Stimulated activated CD4-positive, alpha-beta T cell treated with anti-CD3 and anti-CD28 coated beads, TNF-alpha, amount 100 ng/mL, for 48 hours (primary cell): ENCODE data around the gene BATF3.
A peak's percentile ranks its signal among the peaks of the same experiment; 100 is the strongest.

Source experiments
- DNase-seq, 3 donors: peaks; one replicate each; pipeline ENCODE4 v3.0.0-alpha.2; 2020; ENCODE audit warnings: low read depth in 3 of 3

BATF3 gene

GRCh38 chr1:212684521-212685090 is 15.0 kb downstream of the BATF3 start:
- no peak for DNase-seq

GRCh38 chr1:212684076-212684475 is 15.6 kb downstream of the BATF3 start:
- DNase-seq, result no peak

- DNase-seq, result no peak
Measured at GRCh38 chr1:212683357-212683722, 16.3 kb downstream of the BATF3 start.

GRCh38 chr1:212680680-212681389 is 18.8 kb downstream of the BATF3 start:
- DNase-seq, result no peak

GRCh38 chr1:212678456-212679410 is 20.9 kb downstream of the BATF3 start:
- DNase-seq, result no peak

GRCh38 chr1:212677573-212677972 is 22.1 kb downstream of the BATF3 start:
- DNase-seq, result no peak

- DNase-seq, result no peak
Measured at GRCh38 chr1:212677136-212677535, 22.5 kb downstream of the BATF3 start.

GRCh38 chr1:212675675-212676074 is 24.0 kb downstream of the BATF3 start:
- no peak for DNase-seq

- no peak for DNase-seq
Measured at GRCh38 chr1:212674872-212675271, 24.8 kb downstream of the BATF3 start.

GRCh38 chr1:212671342-212672031 is 28.2 kb downstream of the BATF3 start:
- DNase-seq, result no peak

GRCh38 chr1:212670882-212671281 is 28.8 kb downstream of the BATF3 start:
- DNase-seq, result no peak

GRCh38 chr1:212670301-212670700 is 29.3 kb downstream of the BATF3 start:
- no peak for DNase-seq

GRCh38 chr1:212669600-212669999 is 30.0 kb downstream of the BATF3 start:
- no peak for DNase-seq

GRCh38 chr1:212669102-212669501 is 30.5 kb downstream of the BATF3 start:
- no peak for DNase-seq

- no peak for DNase-seq
Measured at GRCh38 chr1:212668477-212668876, 31.2 kb downstream of the BATF3 start.

- no peak for DNase-seq
Measured at GRCh38 chr1:212667223-212668139, 32.2 kb downstream of the BATF3 start.

- DNase-seq, result no peak
Measured at GRCh38 chr1:212666116-212666775, 33.4 kb downstream of the BATF3 start.

- peak; percentile 64 to 82 (median 76) for DNase-seq
Measured at GRCh38 chr1:212665241-212666115, 34.2 kb downstream of the BATF3 start.
